ENCODE data around the gene KBTBD8. TPM values are rescaled to one million over a fixed set of nuclear protein-coding genes. Genes with fewer than 3 reads are reported as not detected.

The KBTBD8 gene
- total and polyA plus RNA-seq, 2 of the 8 experiments (the other 6 are each of a cell fraction or from before 2014, with no cell fraction given) = 3.2 to 23.9 TPM

DNA sequence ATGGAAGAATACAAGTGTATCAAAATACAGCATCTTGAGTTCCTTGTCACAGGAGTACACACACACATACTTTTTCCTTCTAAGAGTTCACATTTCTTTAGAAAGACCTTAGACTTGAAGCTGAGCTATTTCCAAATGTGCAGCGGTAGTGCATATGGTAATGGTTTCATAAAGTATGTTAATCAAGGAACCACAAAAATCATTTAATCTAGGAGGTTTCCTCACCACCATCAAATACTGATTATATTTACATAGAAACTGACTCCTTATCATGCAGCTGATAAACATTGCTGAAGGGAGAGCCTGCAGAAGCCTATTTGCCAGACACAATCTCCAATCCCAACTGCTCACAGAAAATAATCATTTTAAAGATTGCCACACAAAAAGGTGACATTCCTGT, 40.0 kb upstream of the KBTBD8 start:
- no peak overlapping the region for H4K5ac ChIP-seq (ENCODE audit: insufficient read length, low read depth, low read length)
- H3K9ac ChIP-seq (replicated peaks in 1 of 4; ENCODE audit: extremely low read depth in 1 of 4, low read depth in 3 of 4, low read length in 3 of 4) = no peak overlapping the region
- H3K56ac ChIP-seq (replicated peaks; ENCODE audit: insufficient read length, low read depth, low read length) = no peak overlapping the region
- no peak overlapping the region for H4K8ac ChIP-seq (ENCODE audit: extremely low read depth, insufficient read depth, low read length)
- no peaks in the 10 kb centered on the region; a peak in 1 of 7 replicates for H3K27me3 ChIP-seq (replicated peaks in 1 of 4; ENCODE audit: control insufficient read depth in 3 of 4, extremely low read depth in 1 of 4, insufficient read depth in 3 of 4, low read length in 3 of 4)
- no peak overlapping the region for H2BK15ac ChIP-seq (ENCODE audit: low read length)
- no peak overlapping the region for H2BK120ac ChIP-seq (replicated peaks; ENCODE audit: low read depth, low read length)
- no peak for FAIRE-seq
- POLR2A ChIA-PET (ENCODE audit: partially characterized antibody) = no interaction called here
- 86% methylated on average over 1 of the region's 1 CpG; no CpG with 5 or more reads in 1 of the 2 experiments for WGBS, 2 experiments (ENCODE audit: extremely low coverage in 1 of 2, insufficient coverage in 1 of 2, insufficient read length in 1 of 2, insufficient replicate concordance in 2 of 2, low coverage in 1 of 2, low lambda C conversion rate in 2 of 2, missing lambda C conversion rate in 1 of 2)
- no peak overlapping the region for H2AFZ ChIP-seq (ENCODE audit: low read length)
- H3K14ac ChIP-seq (ENCODE audit: insufficient read length) = no peak overlapping the region
- no peaks in the 10 kb centered on the region for H3K79me2 ChIP-seq (ENCODE audit: control insufficient read depth in 1 of 2, insufficient read depth in 2 of 2, low read length in 2 of 2)
- no peak overlapping the region for H2AK5ac ChIP-seq (ENCODE audit: low read depth, low read length)
- H3K18ac ChIP-seq (ENCODE audit: extremely low read depth, low read length) = no peak overlapping the region
- no peaks in the 10 kb centered on the region for H3K36me3 ChIP-seq (ENCODE audit: control insufficient read depth in 2 of 4, insufficient read depth in 4 of 4, low read length in 3 of 4)
- no peak overlapping the region for H2BK5ac ChIP-seq (ENCODE audit: low read depth, low read length)
- CTCF ChIA-PET (ENCODE audit: partially characterized antibody) = interaction anchor here (1.1 to 1.3 kb wide), 2 partner anchors 20 to 423 kb away, joined by 3 to 4 read pairs; no protein-coding TSS in a partner anchor
- no peak for DNase-seq (ENCODE audit: low read depth in 1 of 2, low spot score in 2 of 2)
- H4K91ac ChIP-seq (replicated peaks; ENCODE audit: insufficient read length, low read length) = no peak overlapping the region
- no peak overlapping the region for H3K4ac ChIP-seq (replicated peaks; ENCODE audit: insufficient read length, low read depth, low read length)
- no peaks in the 10 kb centered on the region for H3K79me1 ChIP-seq (ENCODE audit: low read depth, low read length)
- H3K4me1 ChIP-seq (replicated peaks in 1 of 4; ENCODE audit: control insufficient read depth in 3 of 4, insufficient read depth in 4 of 4, low read length in 3 of 4) = peaks cover 0 to 3% (median 1%) of the 10 kb centered on the region in 4 experiments; a peak in 2 of 7 replicates
- H3K23me2 ChIP-seq (ENCODE audit: low read depth, low read length) = no peaks in the 10 kb centered on the region
- no peak overlapping the region for H2BK20ac ChIP-seq (ENCODE audit: low read length)
- H3K9me3 ChIP-seq (ENCODE audit: insufficient read depth in 2 of 2, low read depth in 1 of 2, low read length in 1 of 2) = no peaks in the 10 kb centered on the region
- H3K23ac ChIP-seq (ENCODE audit: insufficient read length) = no peak overlapping the region
- H2BK12ac ChIP-seq (ENCODE audit: low read depth, low read length) = no peak overlapping the region
- H3K4me2 ChIP-seq (ENCODE audit: insufficient read depth in 1 of 2, low read depth in 2 of 2, low read length in 2 of 2) = no peak overlapping the region
- H3K4me3 ChIP-seq (ENCODE audit: extremely low read depth in 1 of 4, insufficient read depth in 2 of 4, low read depth in 3 of 4, low read length in 4 of 4) = no peak overlapping the region
- no peaks in the 10 kb centered on the region for H4K20me1 ChIP-seq (replicated peaks in 1 of 2; ENCODE audit: control insufficient read depth in 1 of 2, insufficient read depth in 2 of 2, low read length in 2 of 2)
- no peak overlapping the region for H3K27ac ChIP-seq (ENCODE audit: low read depth, low read length)
- TF ChIP-seq BACH1 (IDR thresholded peaks at IDR 0.05; ENCODE audit: low read length) (no peak), JUN (IDR thresholded peaks at IDR 0.05; ENCODE audit: low read depth, low read length) (no peak), CREB1 (IDR thresholded peaks at IDR 0.05) (no peak), TCF12 (IDR thresholded peaks at IDR 0.05; ENCODE audit: low read depth, low read length) (no peak), SP1 (IDR thresholded peaks at IDR 0.05; ENCODE audit: low read depth, low read length) (no peak), CBX5 (IDR thresholded peaks at IDR 0.05; ENCODE audit: low read depth, low read length) (no peak), EZH2 (IDR thresholded peaks at IDR 0.05; ENCODE audit: low read depth, low read length, severe bottlenecking) (no peak), POLR2A (IDR thresholded peaks at IDR 0.05; ENCODE audit: control extremely low read depth in 1 of 2, low read depth in 2 of 2, low read length in 2 of 2) (no peak), EGR1 (IDR thresholded peaks at IDR 0.05; ENCODE audit: borderline replicate concordance, low read depth, low read length) (no peak), NANOG (IDR thresholded peaks at IDR 0.05; ENCODE audit: insufficient read depth, low read depth, low read length, poor library complexity, severe bottlenecking) (no peak), NRF1 (IDR thresholded peaks at IDR 0.05; ENCODE audit: low read depth, low read length) (no peak)
- TF ChIP-seq, protein P1, sequence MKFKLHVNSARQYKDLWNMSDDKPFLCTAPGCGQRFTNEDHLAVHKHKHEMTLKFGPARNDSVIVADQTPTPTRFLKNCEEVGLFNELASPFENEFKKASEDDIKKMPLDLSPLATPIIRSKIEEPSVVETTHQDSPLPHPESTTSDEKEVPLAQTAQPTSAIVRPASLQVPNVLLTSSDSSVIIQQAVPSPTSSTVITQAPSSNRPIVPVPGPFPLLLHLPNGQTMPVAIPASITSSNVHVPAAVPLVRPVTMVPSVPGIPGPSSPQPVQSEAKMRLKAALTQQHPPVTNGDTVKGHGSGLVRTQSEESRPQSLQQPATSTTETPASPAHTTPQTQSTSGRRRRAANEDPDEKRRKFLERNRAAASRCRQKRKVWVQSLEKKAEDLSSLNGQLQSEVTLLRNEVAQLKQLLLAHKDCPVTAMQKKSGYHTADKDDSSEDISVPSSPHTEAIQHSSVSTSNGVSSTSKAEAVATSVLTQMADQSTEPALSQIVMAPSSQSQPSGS (IDR thresholded peaks at IDR 0.05; ENCODE audit: low read length) = no peak
- TF ChIP-seq, protein P2, sequence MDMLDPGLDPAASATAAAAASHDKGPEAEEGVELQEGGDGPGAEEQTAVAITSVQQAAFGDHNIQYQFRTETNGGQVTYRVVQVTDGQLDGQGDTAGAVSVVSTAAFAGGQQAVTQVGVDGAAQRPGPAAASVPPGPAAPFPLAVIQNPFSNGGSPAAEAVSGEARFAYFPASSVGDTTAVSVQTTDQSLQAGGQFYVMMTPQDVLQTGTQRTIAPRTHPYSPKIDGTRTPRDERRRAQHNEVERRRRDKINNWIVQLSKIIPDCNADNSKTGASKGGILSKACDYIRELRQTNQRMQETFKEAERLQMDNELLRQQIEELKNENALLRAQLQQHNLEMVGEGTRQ (IDR thresholded peaks at IDR 0.05; ENCODE audit: low read length) = no peak
